Mesenchymal stem cell (in vitro differentiated cells and primary cell): Measurements from ENCODE around the gene HDAC4.

Experiments used
- DNase-seq: peaks from one replicate; pipeline ENCODE4 v3.0.0-alpha.2; 2013
- H2AFZ ChIP-seq: one replicate; pipeline ENCODE4 v1.6.1; 2013; ENCODE audit warnings: low read depth, mild to moderate bottlenecking, control low read depth, inconsistent platforms, low read length, moderate library complexity
- H2AK5ac ChIP-seq: 2 replicates; pipeline ENCODE4 v1.6.1; 2013; ENCODE audit warnings: low read length, moderate library complexity, mild to moderate bottlenecking, inconsistent platforms; ENCODE audit not compliant: severe bottlenecking
- H2BK120ac ChIP-seq: one replicate; pipeline ENCODE4 v1.6.1; 2013; ENCODE audit warnings: low read depth, mild to moderate bottlenecking, inconsistent platforms, low read length, moderate library complexity
- H2BK12ac ChIP-seq, 2 experiments: one replicate each; pipeline ENCODE4 v1.6.1; 2013; ENCODE audit warnings: inconsistent platforms in 2 of 2, low read length in 2 of 2, mild to moderate bottlenecking in 2 of 2, moderate library complexity in 2 of 2, control low read depth in 1 of 2
- H2BK15ac ChIP-seq: one replicate; pipeline ENCODE4 v1.6.1; 2013; ENCODE audit warnings: mild to moderate bottlenecking, low read depth, inconsistent platforms; ENCODE audit not compliant: poor library complexity, severe bottlenecking
- H2BK5ac ChIP-seq: 2 replicates; pipeline ENCODE4 v1.6.1; 2013; ENCODE audit warnings: low read depth, mild to moderate bottlenecking, low read length, control low read depth, inconsistent platforms; ENCODE audit not compliant: poor library complexity, severe bottlenecking
- H3K14ac ChIP-seq, 2 experiments: one replicate each; pipeline ENCODE4 v1.6.1; 2013; ENCODE audit warnings: inconsistent platforms in 2 of 2, low read length in 2 of 2, control low read depth in 1 of 2, mild to moderate bottlenecking in 1 of 2, moderate library complexity in 1 of 2
- H3K18ac ChIP-seq, 2 experiments: one replicate each; pipeline ENCODE4 v1.6.1; 2013; ENCODE audit warnings: inconsistent platforms in 2 of 2, low read length in 2 of 2, control low read depth in 1 of 2, low read depth in 1 of 2, mild to moderate bottlenecking in 1 of 2
- H3K23ac ChIP-seq, 2 experiments: one replicate each; pipeline ENCODE4 v1.6.1; 2013; ENCODE audit warnings: inconsistent platforms in 2 of 2, low read length in 2 of 2, mild to moderate bottlenecking in 2 of 2, moderate library complexity in 2 of 2, control low read depth in 1 of 2
- H3K27ac ChIP-seq: 2 replicates; pipeline ENCODE4 v1.5.1; 2013; ENCODE audit warnings: mild to moderate bottlenecking, moderate library complexity, low read length, control low read depth, inconsistent platforms; ENCODE audit not compliant: poor library complexity, severe bottlenecking
- H3K27me3 ChIP-seq, 2 experiments: 2 replicates each; pipeline versions ENCODE4 v1.6.1 to v1.7.0; 2013; ENCODE audit warnings: low read length in 2 of 2, mild to moderate bottlenecking in 2 of 2, moderate library complexity in 2 of 2, control low read depth in 1 of 2, inconsistent platforms in 1 of 2; ENCODE audit not compliant: control insufficient read depth in 1 of 2, insufficient read depth in 1 of 2
- H3K36me3 ChIP-seq, 2 experiments: 2 replicates each; pipeline versions ENCODE4 v1.6.1 to v1.7.0; 2013; ENCODE audit warnings: low read length in 2 of 2, control low read depth in 1 of 2, inconsistent platforms in 1 of 2, low read depth in 1 of 2, mild to moderate bottlenecking in 1 of 2; ENCODE audit not compliant: insufficient read depth in 2 of 2, control insufficient read depth in 1 of 2
- H3K4ac ChIP-seq, 2 experiments: one replicate each; pipeline ENCODE4 v1.6.1; 2013; ENCODE audit warnings: inconsistent platforms in 2 of 2, low read length in 2 of 2, mild to moderate bottlenecking in 2 of 2, moderate library complexity in 2 of 2, control low read depth in 1 of 2, low read depth in 1 of 2
- H3K4me1 ChIP-seq: 2 replicates; pipeline ENCODE4 v1.6.1; 2013; ENCODE audit warnings: low read depth, low read length, control low read depth; ENCODE audit not compliant: control insufficient read depth, insufficient read depth
- H3K4me2 ChIP-seq: 2 replicates; pipeline ENCODE4 v1.6.1; 2013; ENCODE audit warnings: low read length, mild to moderate bottlenecking, inconsistent platforms; ENCODE audit not compliant: poor library complexity, severe bottlenecking
- H3K4me3 ChIP-seq, 2 experiments: 2 replicates each; pipeline versions ENCODE4 v1.5.1 to v1.7.0; 2013; ENCODE audit warnings: low read length in 2 of 2, mild to moderate bottlenecking in 2 of 2, control low read depth in 1 of 2, low read depth in 1 of 2; ENCODE audit not compliant: insufficient read depth in 1 of 2
- H3K79me1 ChIP-seq: replicated peaks from 2 replicates; pipeline ENCODE4 v1.6.1; 2013; ENCODE audit warnings: mild to moderate bottlenecking, control low read depth, low read length, inconsistent platforms; ENCODE audit not compliant: poor library complexity, severe bottlenecking
- H3K9ac ChIP-seq: 2 replicates; pipeline ENCODE4 v1.7.0; 2013; ENCODE audit warnings: mild to moderate bottlenecking, low read length, moderate library complexity
- H3K9me3 ChIP-seq: 2 replicates; pipeline ENCODE4 v1.7.0; 2013; ENCODE audit warnings: mild to moderate bottlenecking, low read length; ENCODE audit not compliant: control insufficient read depth
- H4K8ac ChIP-seq: one replicate; pipeline ENCODE4 v1.6.1; 2013; ENCODE audit warnings: inconsistent platforms, mild to moderate bottlenecking, low read length, moderate library complexity
- H4K91ac ChIP-seq: one replicate; pipeline ENCODE4 v1.6.1; 2013; ENCODE audit warnings: mild to moderate bottlenecking, low read length, inconsistent platforms
- WGBS: methylation state at CpG from one replicate; pipeline ENCODE4 v1.1.7; 2013; ENCODE audit warnings: mixed read lengths; 5-methylcytosine and 5-hydroxymethylcytosine counted together

HDAC4 gene

GRCh38 chr2:239187464-239188253 lies 213.2 kb downstream of the HDAC4 start:
- Histone ChIP-seq H2BK15ac (no peak overlapping the region), H3K18ac (no peak overlapping the region), H3K4me3 (no peak overlapping the region), H3K4ac (no peak overlapping the region), H3K36me3 (peaks cover 32 to 47% of the 10 kb centered on the region in 2 experiments), H2AFZ (no peak overlapping the region), H3K23ac (no peak overlapping the region), H3K4me2 (no peak overlapping the region), H2BK5ac (peak overlapping the region; percentile 4), H3K14ac (no peak overlapping the region), H3K4me1 (peaks cover 5% of the 10 kb centered on the region), H2BK12ac (no peak overlapping the region), H4K91ac (no peak overlapping the region), H3K27ac (no peak overlapping the region), H3K9me3 (peaks cover 9% of the 10 kb centered on the region), H2AK5ac (no peak overlapping the region), H3K27me3 (no peaks in the 10 kb centered on the region), H3K79me1 (peaks cover 33% of the 10 kb centered on the region), H2BK120ac (no peak overlapping the region), H3K9ac (no peak overlapping the region), H4K8ac (no peak overlapping the region)
- DNase-seq: no peak
- 95% methylated on average over 15 of the region's 15 CpGs for WGBS

- DNase-seq: no peak
- Histone ChIP-seq H2BK12ac (no peak overlapping the region), H3K79me1 (peaks cover 30% of the 10 kb centered on the region), H3K9me3 (peaks cover 9% of the 10 kb centered on the region), H2AFZ (no peak overlapping the region), H2BK5ac (peak overlapping the region; percentile 4), H3K4me1 (peaks cover 2% of the 10 kb centered on the region), H3K4ac (no peak overlapping the region), H4K8ac (no peak overlapping the region), H3K23ac (no peak overlapping the region), H3K18ac (no peak overlapping the region), H3K4me2 (no peak overlapping the region), H3K27me3 (no peaks in the 10 kb centered on the region), H3K27ac (no peak overlapping the region), H2BK15ac (no peak overlapping the region), H3K9ac (no peak overlapping the region), H3K4me3 (no peak overlapping the region), H3K14ac (no peak overlapping the region), H2AK5ac (no peak overlapping the region), H3K36me3 (peaks cover 32 to 47% of the 10 kb centered on the region in 2 experiments), H2BK120ac (no peak overlapping the region), H4K91ac (no peak overlapping the region)
- WGBS: 97% methylated on average over 18 of the region's 20 CpGs
These were observed 214.1 kb downstream of the HDAC4 start for GRCh38 chr2:239186516-239187357.

- no peak overlapping the region for H3K27ac ChIP-seq
- no peak for DNase-seq
- H4K8ac ChIP-seq: no peak overlapping the region
- no peak overlapping the region for H2BK120ac ChIP-seq
- no peak overlapping the region for H3K4ac ChIP-seq
- H3K27me3 ChIP-seq: no peaks in the 10 kb centered on the region
- H4K91ac ChIP-seq: no peak overlapping the region
- H2BK12ac ChIP-seq: no peak overlapping the region
- 96% methylated on average over 14 of the region's 14 CpGs for WGBS
- H3K9me3 ChIP-seq: peaks cover 9% of the 10 kb centered on the region
- no peak overlapping the region for H3K18ac ChIP-seq
- H3K14ac ChIP-seq: no peak overlapping the region
- no peak overlapping the region for H3K23ac ChIP-seq
- peaks cover 2% of the 10 kb centered on the region for H3K4me1 ChIP-seq
- H2BK5ac ChIP-seq: no peak overlapping the region
- peak overlapping the region in 1 of 2 experiments; percentile 16 for H3K4me3 ChIP-seq
- H3K79me1 ChIP-seq: peaks cover 24% of the 10 kb centered on the region
- H3K9ac ChIP-seq: no peak overlapping the region
- H3K4me2 ChIP-seq: no peak overlapping the region
- H2BK15ac ChIP-seq: no peak overlapping the region
- H2AK5ac ChIP-seq: no peak overlapping the region
- H2AFZ ChIP-seq: no peak overlapping the region
- H3K36me3 ChIP-seq: peaks cover 32 to 59% of the 10 kb centered on the region in 2 experiments
These were observed 215.6 kb downstream of the HDAC4 start for GRCh38 chr2:239184968-239185903.
